Measurements from ENCODE around the gene MANSC1. TPM values are rescaled to one million over a fixed set of nuclear protein-coding genes. Genes with fewer than 3 reads are reported as not detected.

MANSC1 gene
- polyA plus RNA-seq, 1 donor from 2014 or later, result 1.3 TPM

- no peaks in the 10 kb centered on the region for H3K79me2 ChIP-seq (replicated peaks; ENCODE audit: insufficient read depth, low read length)
- TF ChIP-seq EZH2 (IDR thresholded peaks at IDR 0.05; ENCODE audit: borderline replicate concordance, insufficient read depth, low read length, poor library complexity, severe bottlenecking) (no peak), SMC3 (conservative IDR thresholded peaks at IDR 0.05; ENCODE audit: poor library complexity) (no peak), RAD21 (conservative IDR thresholded peaks at IDR 0.05) (no peak), MXI1 (conservative IDR thresholded peaks at IDR 0.05; ENCODE audit: poor library complexity, severe bottlenecking) (no peak), REST (IDR thresholded peaks at IDR 0.05; ENCODE audit: borderline replicate concordance) (no peak), TAF1 (IDR thresholded peaks at IDR 0.05; ENCODE audit: low read depth) (no peak), EP300 (conservative IDR thresholded peaks at IDR 0.05; ENCODE audit: poor library complexity, severe bottlenecking) (no peak), CTCF (IDR thresholded peaks at IDR 0.05; ENCODE audit: poor library complexity, severe bottlenecking) (no peak), POLR2AphosphoS5 (IDR thresholded peaks at IDR 0.05) (no peak)
- no peaks in the 10 kb centered on the region for H4K20me1 ChIP-seq (ENCODE audit: insufficient read depth)
- H3K27ac ChIP-seq (ENCODE audit: low read length), result no peak overlapping the region
- no peaks in the 10 kb centered on the region for H3F3A ChIP-seq (ENCODE audit: insufficient read depth, low read length, poor library complexity, severe bottlenecking)
- H3K4me3 ChIP-seq (ENCODE audit: low read length), result no peak overlapping the region
- no peak overlapping the region for H2AFZ ChIP-seq (ENCODE audit: low read depth, low read length)
- no peaks in the 10 kb centered on the region for H3K36me3 ChIP-seq (ENCODE audit: insufficient read depth, low read length)
- no peaks in the 10 kb centered on the region for H3K9me3 ChIP-seq (ENCODE audit: low read length)
- H3K4me2 ChIP-seq (ENCODE audit: low read length), result no peak overlapping the region
- no peak overlapping the region for H3K9ac ChIP-seq (ENCODE audit: low read length)
- H3K27me3 ChIP-seq (ENCODE audit: insufficient read depth, low read depth, low read length), result no peaks in the 10 kb centered on the region
- no peaks in the 10 kb centered on the region for H3K9me2 ChIP-seq (ENCODE audit: insufficient read depth, low read length)
These were observed 67.8 kb downstream of the MANSC1 start for GRCh38 chr12:12282202-12282601.

- H3K4me2 ChIP-seq (ENCODE audit: low read length), result no peak overlapping the region
- TF ChIP-seq POLR2AphosphoS5 (IDR thresholded peaks at IDR 0.05) (peak; percentile 21), EP300 (conservative IDR thresholded peaks at IDR 0.05; ENCODE audit: poor library complexity, severe bottlenecking) (peak; percentile 70), SMC3 (conservative IDR thresholded peaks at IDR 0.05; ENCODE audit: poor library complexity) (no peak)
These were observed 68.9 kb downstream of the MANSC1 start for GRCh38 chr12:12281134-12281533.

GRCh38 chr12:12278899-12279298, 71.1 kb downstream of the MANSC1 start:
- H3K27me3 ChIP-seq (ENCODE audit: insufficient read depth, low read depth, low read length), result no peaks in the 10 kb centered on the region
- H3K9ac ChIP-seq (ENCODE audit: low read length), result no peak overlapping the region
- no peaks in the 10 kb centered on the region for H3K9me3 ChIP-seq (ENCODE audit: low read length)
- H3K4me2 ChIP-seq (ENCODE audit: low read length), result no peak overlapping the region
- no peaks in the 10 kb centered on the region for H3K79me2 ChIP-seq (replicated peaks; ENCODE audit: insufficient read depth, low read length)
- no peaks in the 10 kb centered on the region for H4K20me1 ChIP-seq (ENCODE audit: insufficient read depth)
- no peak overlapping the region for H3K27ac ChIP-seq (ENCODE audit: low read length)
- no peaks in the 10 kb centered on the region for H3K36me3 ChIP-seq (ENCODE audit: insufficient read depth, low read length)
- no peaks in the 10 kb centered on the region for H3F3A ChIP-seq (ENCODE audit: insufficient read depth, low read length, poor library complexity, severe bottlenecking)
- H3K9me2 ChIP-seq (ENCODE audit: insufficient read depth, low read length), result no peaks in the 10 kb centered on the region
- no peak overlapping the region for H3K4me3 ChIP-seq (ENCODE audit: low read length)
- H2AFZ ChIP-seq (ENCODE audit: low read depth, low read length), result no peak overlapping the region
- TF ChIP-seq MXI1 (conservative IDR thresholded peaks at IDR 0.05; ENCODE audit: poor library complexity, severe bottlenecking) (no peak), POLR2AphosphoS5 (IDR thresholded peaks at IDR 0.05) (no peak), CTCF (IDR thresholded peaks at IDR 0.05; ENCODE audit: poor library complexity, severe bottlenecking) (no peak), EP300 (conservative IDR thresholded peaks at IDR 0.05; ENCODE audit: poor library complexity, severe bottlenecking) (no peak), REST (IDR thresholded peaks at IDR 0.05; ENCODE audit: borderline replicate concordance) (no peak), TAF1 (IDR thresholded peaks at IDR 0.05; ENCODE audit: low read depth) (no peak), EZH2 (IDR thresholded peaks at IDR 0.05; ENCODE audit: borderline replicate concordance, insufficient read depth, low read length, poor library complexity, severe bottlenecking) (no peak)

More at GRCh38 chr12:12281134-12281533, 68.9 kb downstream of the MANSC1 start:
- Histone ChIP-seq H3K27ac (ENCODE audit: low read length) (no peak overlapping the region), H3K9me3 (ENCODE audit: low read length) (no peaks in the 10 kb centered on the region), H2AFZ (ENCODE audit: low read depth, low read length) (no peak overlapping the region), H3K9me2 (ENCODE audit: insufficient read depth, low read length) (no peaks in the 10 kb centered on the region), H3K79me2 (replicated peaks; ENCODE audit: insufficient read depth, low read length) (no peaks in the 10 kb centered on the region), H3K27me3 (ENCODE audit: insufficient read depth, low read depth, low read length) (no peaks in the 10 kb centered on the region), H3K36me3 (ENCODE audit: insufficient read depth, low read length) (no peaks in the 10 kb centered on the region), H3F3A (ENCODE audit: insufficient read depth, low read length, poor library complexity, severe bottlenecking) (no peaks in the 10 kb centered on the region), H3K4me3 (ENCODE audit: low read length) (no peak overlapping the region), H3K9ac (ENCODE audit: low read length) (no peak overlapping the region), H4K20me1 (ENCODE audit: insufficient read depth) (no peaks in the 10 kb centered on the region)
